ENCODE results near the gene TLR10. TPM values are rescaled to one million over a fixed set of nuclear protein-coding genes. Genes with fewer than 3 reads are reported as not detected.

TLR10 gene
- total RNA-seq, 1 donor from 2014 or later: not detected

GRCh38 chr4:38745881-38746280 lies 36.9 kb downstream of the TLR10 start:
- Mint-ChIP-seq H3K27me3 (ENCODE audit: low read depth, unreplicated experiment) (no peaks in the 10 kb centered on the region), H3K36me3 (ENCODE audit: low read depth, unreplicated experiment) (peaks cover under 1% of the 10 kb centered on the region), H3K27ac (ENCODE audit: unreplicated experiment) (no peak overlapping the region), H3K9me3 (ENCODE audit: unreplicated experiment) (peaks cover 9% of the 10 kb centered on the region), H3K4me1 (ENCODE audit: low read depth, unreplicated experiment) (peaks cover 8% of the 10 kb centered on the region), H3K4me3 (ENCODE audit: unreplicated experiment) (no peak overlapping the region)
- Histone ChIP-seq H3K79me2 (ENCODE audit: insufficient read depth, low read length) (no peaks in the 10 kb centered on the region), H3K27ac (ENCODE audit: low read depth, low read length) (no peak overlapping the region), H3K4me3 (ENCODE audit: insufficient read depth, low read depth, low read length) (no peak overlapping the region), H3K27me3 (ENCODE audit: insufficient read depth, low read length) (no peaks in the 10 kb centered on the region), H3K36me3 (ENCODE audit: insufficient read depth, low read length) (no peaks in the 10 kb centered on the region), H2AFZ (ENCODE audit: low read depth, low read length) (no peak overlapping the region), H4K20me1 (ENCODE audit: insufficient read depth, low read length) (no peaks in the 10 kb centered on the region), H3K4me2 (ENCODE audit: low read length) (no peak overlapping the region), H3K9ac (ENCODE audit: low read length) (no peak overlapping the region), H3K4me1 (ENCODE audit: insufficient read depth, low read length) (no peaks in the 10 kb centered on the region), H3K9me3 (ENCODE audit: insufficient read depth, low read depth, low read length) (no peaks in the 10 kb centered on the region)
- DNase-seq (ENCODE audit: low read depth) (no peak), FAIRE-seq (no peak)
- TF ChIP-seq EZH2 (IDR thresholded peaks at IDR 0.05; ENCODE audit: insufficient read depth, low read length) (no peak), CTCF (IDR thresholded peaks at IDR 0.05; ENCODE audit: insufficient read depth, low read depth, low read length) (no peak)

GRCh38 chr4:38743866-38744265 lies 38.9 kb downstream of the TLR10 start:
- no peak overlapping the region for H3K9ac ChIP-seq (ENCODE audit: low read length)
- no peaks in the 10 kb centered on the region for H3K27me3 ChIP-seq (ENCODE audit: insufficient read depth, low read length)
- H3K27ac Mint-ChIP-seq (ENCODE audit: unreplicated experiment): peak overlapping the region; percentile 16
- H3K79me2 ChIP-seq (ENCODE audit: insufficient read depth, low read length): no peaks in the 10 kb centered on the region
- H2AFZ ChIP-seq (ENCODE audit: low read depth, low read length): peak overlapping the region; percentile 16
- FAIRE-seq: no peak
- TF ChIP-seq EZH2 (IDR thresholded peaks at IDR 0.05; ENCODE audit: insufficient read depth, low read length) (no peak), CTCF (IDR thresholded peaks at IDR 0.05; ENCODE audit: insufficient read depth, low read depth, low read length) (no peak)
- H3K9me3 ChIP-seq (ENCODE audit: insufficient read depth, low read depth, low read length): no peaks in the 10 kb centered on the region
- H3K27ac ChIP-seq (ENCODE audit: low read depth, low read length): no peak overlapping the region
- no peaks in the 10 kb centered on the region for H3K27me3 Mint-ChIP-seq (ENCODE audit: low read depth, unreplicated experiment)
- peak overlapping the region; percentile 15 for H3K4me3 Mint-ChIP-seq (ENCODE audit: unreplicated experiment)
- H3K4me2 ChIP-seq (ENCODE audit: low read length): no peak overlapping the region
- H3K9me3 Mint-ChIP-seq (ENCODE audit: unreplicated experiment): peaks cover 9% of the 10 kb centered on the region
- H3K4me1 Mint-ChIP-seq (ENCODE audit: low read depth, unreplicated experiment): peaks cover 6% of the 10 kb centered on the region
- no peaks in the 10 kb centered on the region for H3K36me3 Mint-ChIP-seq (ENCODE audit: low read depth, unreplicated experiment)
- H3K4me1 ChIP-seq (ENCODE audit: insufficient read depth, low read length): no peaks in the 10 kb centered on the region
- no peaks in the 10 kb centered on the region for H4K20me1 ChIP-seq (ENCODE audit: insufficient read depth, low read length)
- no peak overlapping the region for H3K4me3 ChIP-seq (ENCODE audit: insufficient read depth, low read depth, low read length)
- no peaks in the 10 kb centered on the region for H3K36me3 ChIP-seq (ENCODE audit: insufficient read depth, low read length)
- no peak for DNase-seq (ENCODE audit: low read depth)

- peaks cover 5% of the 10 kb centered on the region for H3K27me3 ChIP-seq (ENCODE audit: insufficient read depth, low read length)
- Mint-ChIP-seq H3K4me3 (ENCODE audit: unreplicated experiment) (no peak overlapping the region), H3K4me1 (ENCODE audit: low read depth, unreplicated experiment) (peaks cover 6% of the 10 kb centered on the region), H3K36me3 (ENCODE audit: low read depth, unreplicated experiment) (no peaks in the 10 kb centered on the region), H3K9me3 (ENCODE audit: unreplicated experiment) (no peaks in the 10 kb centered on the region), H3K27ac (ENCODE audit: unreplicated experiment) (no peak overlapping the region), H3K27me3 (ENCODE audit: low read depth, unreplicated experiment) (peaks cover 6% of the 10 kb centered on the region)
- no peaks in the 10 kb centered on the region for H3K9me3 ChIP-seq (ENCODE audit: insufficient read depth, low read depth, low read length)
- H3K27ac ChIP-seq (ENCODE audit: low read depth, low read length): no peak overlapping the region
- TF ChIP-seq CTCF (IDR thresholded peaks at IDR 0.05; ENCODE audit: insufficient read depth, low read depth, low read length) (no peak), EZH2 (IDR thresholded peaks at IDR 0.05; ENCODE audit: insufficient read depth, low read length) (no peak)
- H3K4me3 ChIP-seq (ENCODE audit: insufficient read depth, low read depth, low read length): no peak overlapping the region
- no peaks in the 10 kb centered on the region for H4K20me1 ChIP-seq (ENCODE audit: insufficient read depth, low read length)
- FAIRE-seq (no peak), DNase-seq (ENCODE audit: low read depth) (no peak)
- no peak overlapping the region for H2AFZ ChIP-seq (ENCODE audit: low read depth, low read length)
- no peak overlapping the region for H3K4me2 ChIP-seq (ENCODE audit: low read length)
- H3K79me2 ChIP-seq (ENCODE audit: insufficient read depth, low read length): no peaks in the 10 kb centered on the region
- no peaks in the 10 kb centered on the region for H3K36me3 ChIP-seq (ENCODE audit: insufficient read depth, low read length)
- H3K4me1 ChIP-seq (ENCODE audit: insufficient read depth, low read length): no peaks in the 10 kb centered on the region
- H3K9ac ChIP-seq (ENCODE audit: low read length): no peak overlapping the region
These were observed 42.5 kb downstream of the TLR10 start for GRCh38 chr4:38740303-38740702.

Data from astrocyte (in vitro differentiated cells and primary cell).